GM19240 (cell line): Measurements from ENCODE around the gene CDH16.
"Not testable (repeated sequence)": the region's sequence is repeated elsewhere in the genome, so short reads cannot be mapped to it uniquely, and the experiment has no call there.

Source experiments
- DNase-seq: peaks from one replicate; pipeline ENCODE4 v3.0.0; 2011; ENCODE audit warnings: low spot score; ENCODE audit not compliant: insufficient read length

CDH16 gene

GRCh38 chr16:66918803-66919568 lies at the start of gene CDH16:
TSS of gene CDH16 (minus strand) at chr16:66918885. CDS start at chr16:66918065, 820 bp downstream.
- no peak for DNase-seq

GRCh38 chr16:66964049-66964448 lies 45.4 kb upstream of the CDH16 start:
- DNase-seq = no peak

- no peak for DNase-seq
Observed at GRCh38 chr16:66961914-66962313, 43.2 kb upstream of the CDH16 start.

- peak; percentile 47 for DNase-seq
Observed at GRCh38 chr16:66961065-66961744, 42.5 kb upstream of the CDH16 start, which contains the start of gene CES3. TSS of gene CES3 (plus strand) at chr16:66961266. CDS start at chr16:66961308, 42 bp downstream.

GRCh38 chr16:66960270-66960669 lies 41.6 kb upstream of the CDH16 start:
- no peak for DNase-seq

- DNase-seq = no peak
Observed at GRCh38 chr16:66959704-66960161, 41.0 kb upstream of the CDH16 start.

GRCh38 chr16:66958857-66959703 lies 40.4 kb upstream of the CDH16 start:
- no peak for DNase-seq

GRCh38 chr16:66956154-66956457 lies 37.4 kb upstream of the CDH16 start:
- not testable (repeated sequence) for DNase-seq

- DNase-seq = not testable (repeated sequence)
Observed at GRCh38 chr16:66955363-66956153, 36.9 kb upstream of the CDH16 start.

GRCh38 chr16:66954097-66954659 lies 35.5 kb upstream of the CDH16 start:
- DNase-seq = peak; percentile 68

GRCh38 chr16:66953462-66954096 lies 34.9 kb upstream of the CDH16 start:
- DNase-seq = no peak

GRCh38 chr16:66952430-66953110 lies 33.9 kb upstream of the CDH16 start:
- DNase-seq = no peak

GRCh38 chr16:66950971-66951790 lies 32.5 kb upstream of the CDH16 start:
- DNase-seq = no peak

- DNase-seq = no peak
Observed at GRCh38 chr16:66950437-66950836, 31.8 kb upstream of the CDH16 start.

- DNase-seq = no peak
Observed at GRCh38 chr16:66949472-66949871, 30.8 kb upstream of the CDH16 start.

- DNase-seq = no peak
Observed at GRCh38 chr16:66948837-66949225, 30.1 kb upstream of the CDH16 start.

- DNase-seq = no peak
Observed at GRCh38 chr16:66948134-66948836, 29.6 kb upstream of the CDH16 start.
